Stimulated activated CD4-positive, alpha-beta T cell treated with anti-CD3 and anti-CD28 coated beads, Interleukin-2, amount 100 ng/mL, for 4 hours (primary cell): Measurements from ENCODE around the gene THRB.

Source experiments
- DNase-seq: peaks from one replicate; pipeline ENCODE4 v3.0.0-alpha.2; 2020; ENCODE audit warnings: low read depth

THRB gene

DNA sequence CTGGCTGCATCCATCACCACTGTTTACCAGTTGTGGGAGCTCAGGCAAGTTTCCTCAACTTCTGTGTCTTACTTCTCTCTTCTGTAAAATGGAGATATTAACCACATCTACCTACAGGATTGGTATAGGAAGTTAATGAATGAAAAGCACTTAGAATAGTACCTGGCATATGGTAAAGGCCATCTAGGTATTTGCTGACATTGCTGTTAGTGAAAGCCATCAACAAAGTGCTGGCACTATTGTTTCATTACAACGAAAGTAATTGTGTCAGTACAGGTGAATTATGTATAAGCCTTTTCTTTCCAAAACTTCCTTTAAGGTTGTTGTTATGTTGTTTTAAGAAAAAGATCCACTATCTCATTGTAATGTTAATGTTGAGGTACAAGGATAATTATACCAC lies 352.5 kb downstream of the THRB start:
- no peak for DNase-seq

- DNase-seq: no peak
These were observed 353.1 kb downstream of the THRB start for GRCh38 chr3:24141548-24141947.

DNA sequence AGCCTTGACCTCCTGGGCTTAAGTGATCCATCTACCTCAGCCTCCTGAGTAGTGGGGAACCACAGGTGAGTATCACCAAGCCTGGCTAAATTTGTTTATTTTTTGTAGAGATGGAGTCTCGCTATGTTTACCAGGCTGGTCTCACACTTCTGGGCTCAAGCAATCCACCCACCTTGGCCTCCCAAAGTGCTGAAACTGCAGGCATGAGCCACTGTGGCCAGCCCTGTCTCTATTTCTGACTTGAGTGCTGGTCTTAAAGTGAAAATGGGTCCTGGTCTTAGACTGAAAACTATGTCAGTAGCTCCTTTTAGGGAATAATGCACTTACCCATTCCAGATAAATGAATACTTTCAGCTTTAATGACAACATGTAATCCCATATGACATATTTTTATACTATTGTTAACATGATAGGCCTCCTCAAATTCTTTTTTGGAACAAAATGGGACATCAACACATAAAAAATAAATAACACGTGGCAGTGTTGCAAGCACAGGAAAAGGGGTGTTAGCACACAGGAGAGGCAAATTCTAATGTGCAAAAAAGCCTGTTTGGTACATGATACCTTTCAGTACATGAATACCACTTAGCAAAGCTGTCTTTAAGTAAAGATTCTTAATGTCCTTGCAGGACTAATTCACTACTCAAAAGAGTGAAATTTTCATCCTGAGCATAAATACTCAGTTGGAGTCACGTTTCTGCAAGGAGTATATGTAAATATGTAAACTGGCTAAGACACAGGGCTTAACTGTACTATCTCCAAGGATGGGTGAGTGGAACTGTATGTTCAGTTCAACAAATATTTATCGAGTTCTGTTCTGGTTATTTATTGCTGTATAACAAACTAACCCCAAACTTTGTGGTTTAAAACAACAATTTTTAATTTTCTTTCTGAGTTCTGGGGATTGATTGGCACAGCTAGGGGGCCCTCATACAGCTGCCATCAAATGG lies 354.9 kb downstream of the THRB start:
- no peak for DNase-seq

DNA sequence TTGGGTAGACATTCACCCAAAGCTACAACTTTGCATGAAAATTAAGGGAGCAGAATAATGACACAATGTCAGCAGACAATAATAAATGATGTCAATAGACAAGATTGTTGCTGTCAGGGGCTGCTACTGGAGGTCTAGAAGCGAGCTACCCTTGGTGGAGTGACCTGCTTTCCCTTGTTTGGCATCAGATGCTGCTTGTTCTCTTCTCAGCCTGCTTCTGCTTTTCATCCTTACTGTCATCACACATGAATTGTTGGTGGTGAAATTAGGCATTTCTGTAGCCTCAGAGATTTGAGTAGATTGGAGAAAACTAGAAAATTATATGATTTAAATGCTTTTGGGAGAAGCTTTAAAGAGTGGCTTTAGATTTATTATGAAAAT lies 355.8 kb downstream of the THRB start:
- no peak for DNase-seq

- no peak for DNase-seq
These were observed 356.4 kb downstream of the THRB start for GRCh38 chr3:24137958-24138875.

GRCh38 chr3:24137334-24137733 lies 357.3 kb downstream of the THRB start:
- no peak for DNase-seq

DNA sequence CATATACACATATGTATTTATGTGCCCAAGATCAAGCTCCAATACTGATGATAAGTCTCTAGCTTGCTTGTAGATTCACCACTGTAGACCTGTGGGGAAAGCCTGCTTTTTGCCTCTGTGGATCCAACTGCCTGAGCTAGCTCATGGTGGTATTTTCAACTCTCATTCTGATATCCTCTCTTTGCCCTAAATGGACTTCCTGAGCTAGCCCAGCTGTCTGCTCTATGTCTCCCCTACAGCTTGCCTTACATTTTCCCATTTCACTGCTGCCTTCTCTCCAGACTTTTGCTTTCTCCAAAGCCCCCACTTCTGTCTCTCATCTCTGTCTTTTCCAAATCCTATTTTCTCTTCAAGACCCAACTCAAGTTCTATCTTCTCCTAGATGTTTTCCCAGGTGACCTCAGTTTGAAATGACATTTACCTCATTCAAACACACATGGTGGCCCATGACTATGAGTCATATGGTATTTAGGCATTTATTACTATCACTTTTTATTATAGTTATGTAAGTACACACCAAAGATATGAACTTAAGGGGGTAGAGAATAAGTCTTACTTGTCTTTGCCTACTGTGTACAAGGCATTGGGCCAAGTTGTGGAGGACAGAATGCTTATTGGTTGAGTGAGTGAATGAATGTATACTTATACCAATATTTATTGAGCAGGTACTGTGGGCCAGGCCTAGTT lies 357.9 kb downstream of the THRB start:
- DNase-seq: no peak

DNA sequence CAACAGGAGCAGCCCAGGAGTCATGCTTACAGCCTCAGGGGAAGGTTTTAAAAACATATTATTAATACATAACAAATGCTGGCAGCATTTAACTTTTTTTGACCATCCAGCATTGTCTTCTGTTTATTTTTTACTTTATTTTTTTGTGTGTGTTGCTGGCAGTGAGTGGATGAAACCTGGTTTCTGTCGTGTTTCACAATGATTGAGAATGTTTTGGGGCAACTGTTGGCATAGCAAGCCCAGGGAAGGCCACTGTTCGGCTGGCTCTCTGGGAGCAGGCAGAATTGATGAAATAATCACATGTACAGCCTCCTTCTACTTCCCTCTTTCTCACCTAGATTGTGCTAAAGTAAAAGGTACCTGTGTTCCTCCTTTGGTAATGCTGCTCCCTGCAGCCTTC lies 359.4 kb downstream of the THRB start:
- DNase-seq: no peak

- DNase-seq: no peak
These were observed 360.7 kb downstream of the THRB start for GRCh38 chr3:24133942-24134341.

DNA sequence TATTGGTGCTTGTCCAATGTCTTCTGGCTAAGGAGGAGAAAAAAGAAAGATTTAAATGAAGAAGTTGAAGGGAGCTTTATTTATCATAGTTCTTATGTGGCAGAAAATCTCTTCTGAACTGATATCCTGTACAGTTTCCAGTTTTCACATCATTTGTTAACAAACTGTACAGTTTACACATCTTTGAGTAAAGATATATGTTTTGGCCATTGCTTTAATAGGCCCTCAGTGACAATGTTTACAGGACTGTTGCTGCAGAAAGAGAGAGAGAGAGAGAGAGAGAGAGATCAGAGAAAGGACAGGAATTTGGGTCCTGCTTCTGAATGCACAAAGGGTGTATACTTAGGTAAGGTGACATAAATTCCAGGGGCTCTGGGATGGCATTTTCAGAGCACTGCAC lies 361.2 kb downstream of the THRB start:
- DNase-seq: no peak

GRCh38 chr3:24129549-24129948 lies 365.1 kb downstream of the THRB start:
- DNase-seq: no peak

- no peak for DNase-seq
These were observed 366.2 kb downstream of the THRB start for GRCh38 chr3:24128199-24129005.

GRCh38 chr3:24123596-24123995 lies 371.1 kb downstream of the THRB start:
- no peak for DNase-seq

DNA sequence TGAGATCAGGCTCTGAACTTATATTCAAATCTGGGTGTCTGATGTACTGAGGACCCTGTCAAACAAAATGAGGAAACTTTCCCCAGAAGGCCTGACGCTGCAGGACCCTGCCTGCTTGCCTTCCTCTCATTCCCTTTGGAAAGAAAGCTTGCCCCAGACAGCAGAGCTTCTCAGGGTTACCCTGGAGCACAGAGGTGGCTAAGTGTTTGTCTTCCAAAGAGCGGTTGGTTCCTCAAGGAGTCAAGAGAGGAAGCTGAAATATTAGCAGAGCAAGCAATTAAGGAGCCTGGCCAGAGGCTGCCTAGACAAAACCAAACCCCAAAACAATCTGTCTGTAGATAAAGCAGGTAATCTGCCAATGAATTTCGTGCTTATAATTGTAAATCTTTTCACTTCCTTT lies 374.2 kb downstream of the THRB start:
- DNase-seq: no peak

DNA sequence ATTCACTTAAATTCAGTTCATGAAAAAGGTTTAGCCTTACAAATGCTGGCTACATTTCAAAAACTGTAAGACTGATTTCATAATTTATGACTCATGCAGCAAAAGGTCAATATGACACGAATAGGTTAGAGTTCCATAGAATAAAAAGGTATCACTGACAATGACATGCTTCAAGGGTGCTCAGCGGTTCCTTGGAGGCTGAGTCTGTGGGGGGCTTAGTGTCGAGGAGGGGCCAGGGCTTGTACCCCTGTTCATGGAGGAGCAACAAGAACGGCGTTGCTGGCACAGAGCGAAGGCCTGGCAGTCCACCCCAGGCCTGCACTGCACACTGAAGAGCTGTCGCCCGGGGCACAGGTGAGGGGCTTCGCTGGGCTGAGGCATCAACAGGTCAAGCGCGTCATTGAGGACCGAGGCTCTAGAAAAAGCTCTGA lies 375.3 kb downstream of the THRB start:
- no peak for DNase-seq

DNA sequence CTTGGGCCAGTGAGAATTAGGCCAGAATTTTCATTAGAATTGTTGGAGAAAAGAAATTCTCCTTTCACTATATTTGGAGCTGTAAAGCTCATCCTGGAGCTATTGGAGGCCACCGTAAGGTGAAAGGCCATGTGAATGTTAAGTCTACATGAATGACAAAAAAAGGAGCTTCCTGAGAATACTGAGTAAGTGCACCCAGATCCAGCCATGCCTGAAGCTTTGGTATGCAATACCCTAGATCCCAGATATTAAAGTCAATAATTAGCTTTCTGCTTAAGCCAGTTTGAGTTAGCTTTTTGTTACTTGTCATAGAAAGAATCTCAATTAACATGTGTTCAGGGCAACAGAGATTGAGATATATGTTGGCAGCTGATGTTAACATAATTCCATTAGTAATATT lies 377.1 kb downstream of the THRB start:
- DNase-seq: no peak

GRCh38 chr3:24111711-24112110 lies 382.9 kb downstream of the THRB start:
- DNase-seq: no peak

GRCh38 chr3:24110051-24110450 lies 384.6 kb downstream of the THRB start:
- no peak for DNase-seq

- no peak for DNase-seq
These were observed 392.9 kb downstream of the THRB start for GRCh38 chr3:24101676-24102168.

DNA sequence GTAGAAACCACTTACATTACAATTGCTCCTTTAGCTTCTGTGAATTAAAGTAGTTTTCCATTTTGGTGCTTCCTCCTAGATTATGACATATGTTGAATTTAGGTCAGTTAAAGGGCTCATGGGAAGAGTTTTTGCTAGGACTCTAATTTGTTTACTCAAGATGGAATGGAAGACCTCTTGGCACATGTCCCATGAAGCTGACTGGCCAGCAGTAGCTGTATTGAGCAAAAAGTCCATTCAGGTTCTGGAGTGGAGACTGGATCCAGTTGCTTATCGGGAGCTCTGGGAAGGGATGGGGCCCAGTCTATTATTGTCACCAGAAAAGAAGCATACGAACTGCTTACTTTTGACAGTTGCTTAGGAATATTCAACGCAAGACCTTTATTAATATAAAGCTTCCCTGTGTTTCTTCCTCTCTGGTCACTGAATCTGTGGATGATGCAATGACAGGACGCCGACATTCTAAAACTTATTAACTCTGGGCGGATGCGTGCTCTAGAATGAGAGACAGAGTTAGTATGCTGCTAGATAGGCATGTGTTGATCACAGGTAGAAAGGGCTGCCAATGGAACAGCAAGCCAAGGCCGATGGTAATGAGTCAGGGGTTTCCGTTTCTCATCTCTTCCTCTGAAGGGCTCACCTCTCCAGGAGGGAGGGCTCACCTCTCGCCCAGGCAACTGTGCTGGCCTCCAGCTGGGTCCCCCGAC lies 393.8 kb downstream of the THRB start:
- DNase-seq: no peak
